Eye (tissue), 1 donor: ENCODE measurements around the gene CHMP2A.
"Not testable (repeated sequence)": the region's sequence is repeated elsewhere in the genome, so short reads cannot be mapped to it uniquely, and the experiment has no call there.

Experiments used
- DNase-seq: peaks from one replicate; pipeline ENCODE4 v3.0.0-alpha.2; 2015

CHMP2A gene

GRCh38 chr19:58553799-58554493 is 959 bp downstream of the CHMP2A start:
- peak; percentile 40 for DNase-seq

GRCh38 chr19:58552655-58553054 is 2.2 kb downstream of the CHMP2A start:
- DNase-seq: no peak

GRCh38 chr19:58551577-58552471 is 3.1 kb downstream of the CHMP2A start:
- DNase-seq: no peak

- DNase-seq: no peak
Observed at GRCh38 chr19:58551123-58551497, 3.8 kb downstream of the CHMP2A start.

- DNase-seq: no peak
Observed at GRCh38 chr19:58550362-58551122, 4.4 kb downstream of the CHMP2A start.

- DNase-seq: no peak
Observed at GRCh38 chr19:58549664-58550361, 5.1 kb downstream of the CHMP2A start.

- no peak for DNase-seq
Observed at GRCh38 chr19:58548859-58549663, 5.8 kb downstream of the CHMP2A start.

GRCh38 chr19:58547323-58548312 is 7.3 kb downstream of the CHMP2A start:
- DNase-seq: no peak

- no peak for DNase-seq
Observed at GRCh38 chr19:58546019-58546530, 8.8 kb downstream of the CHMP2A start.

GRCh38 chr19:58545286-58546018 is 9.5 kb downstream of the CHMP2A start:
- DNase-seq: no peak

GRCh38 chr19:58544591-58545285 is 10.2 kb downstream of the CHMP2A start:
- no peak for DNase-seq

GRCh38 chr19:58543826-58544590 is 10.9 kb downstream of the CHMP2A start, which contains the start of gene TRIM28:
Gene TRIM28 (plus strand): TSS chr19:58544064. CDS start chr19:58544758, 694 bp downstream.
- DNase-seq: peak; percentile 99

- not testable (repeated sequence) for DNase-seq
Observed at GRCh38 chr19:58542641-58543372, 12.1 kb downstream of the CHMP2A start.

GRCh38 chr19:58539169-58539559 is 15.7 kb downstream of the CHMP2A start:
- DNase-seq: not testable (repeated sequence)

GRCh38 chr19:58538257-58539168 is 16.4 kb downstream of the CHMP2A start:
- DNase-seq: peak; percentile 90
